NT2/D1 (cell line): ENCODE results near the gene MARCHF3.

ENCODE experiments used
- DNase-seq: peaks from one replicate; pipeline ENCODE4 v3.0.0-alpha.2; 2011; ENCODE audit warnings: low read depth, low spot score
- H3K27me3 ChIP-seq: 2 replicates; pipeline ENCODE4 v1.6.0; 2011; ENCODE audit warnings: mild to moderate bottlenecking; ENCODE audit not compliant: insufficient read length, insufficient read depth
- H3K36me3 ChIP-seq: 2 replicates; pipeline ENCODE4 v1.6.1; 2011; ENCODE audit warnings: mild to moderate bottlenecking, low read length, mixed read lengths; ENCODE audit not compliant: insufficient read depth, insufficient read length
- H3K4me1 ChIP-seq: 2 replicates; pipeline ENCODE4 v1.5.1; 2011; ENCODE audit not compliant: insufficient read depth, insufficient read length
- H3K4me3 ChIP-seq: 2 replicates; pipeline ENCODE4 v1.5.1; 2011; ENCODE audit warnings: low read depth; ENCODE audit not compliant: insufficient read length
- H3K9ac ChIP-seq: 2 replicates; pipeline ENCODE4 v1.6.0; 2011; ENCODE audit warnings: low read depth; ENCODE audit not compliant: insufficient read length
- H3K9me3 ChIP-seq: 2 replicates; pipeline ENCODE4 v1.5.1; 2011; ENCODE audit warnings: mild to moderate bottlenecking, low read length; ENCODE audit not compliant: insufficient read depth
- SUZ12 ChIP-seq: IDR thresholded peaks from 2 replicates; pipeline ENCODE4 v1.6.1; 2011; ENCODE audit not compliant: insufficient read length, insufficient read depth; ENCODE audit errors: extremely low read depth
- YY1 ChIP-seq: IDR thresholded peaks from 2 replicates; pipeline ENCODE4 v1.6.1; 2011; ENCODE audit not compliant: insufficient read length, insufficient read depth
- ZNF274 ChIP-seq: IDR thresholded peaks from 2 replicates; pipeline ENCODE4 v1.6.1; 2011; ENCODE audit warnings: mild to moderate bottlenecking, low read depth, low read length

MARCHF3 gene

GRCh38 chr5:127070243-127070642 is 39.9 kb upstream of the MARCHF3 start:
- H3K9ac ChIP-seq = no peak overlapping the region
- TF ChIP-seq YY1 (no peak), SUZ12 (no peak), ZNF274 (no peak)
- H3K36me3 ChIP-seq = no peaks in the 10 kb centered on the region
- no peaks in the 10 kb centered on the region for H3K9me3 ChIP-seq
- H3K27me3 ChIP-seq = no peaks in the 10 kb centered on the region
- H3K4me3 ChIP-seq = no peak overlapping the region
- H3K4me1 ChIP-seq = no peaks in the 10 kb centered on the region
- DNase-seq = no peak

- Histone ChIP-seq H3K9ac (no peak overlapping the region), H3K4me3 (no peak overlapping the region), H3K9me3 (no peaks in the 10 kb centered on the region), H3K4me1 (no peaks in the 10 kb centered on the region), H3K36me3 (no peaks in the 10 kb centered on the region), H3K27me3 (no peaks in the 10 kb centered on the region)
- DNase-seq = no peak
- no peak for TF ChIP-seq SUZ12
- no peak for TF ChIP-seq ZNF274
- TF ChIP-seq YY1 = no peak
Measured at GRCh38 chr5:127068493-127069214, 38.3 kb upstream of the MARCHF3 start.

GRCh38 chr5:127066721-127067120 is 36.4 kb upstream of the MARCHF3 start:
- H3K27me3 ChIP-seq = no peaks in the 10 kb centered on the region
- no peak overlapping the region for H3K4me3 ChIP-seq
- H3K9me3 ChIP-seq = no peaks in the 10 kb centered on the region
- no peak for DNase-seq
- no peaks in the 10 kb centered on the region for H3K36me3 ChIP-seq
- TF ChIP-seq SUZ12 (no peak), YY1 (no peak), ZNF274 (no peak)
- H3K9ac ChIP-seq = no peak overlapping the region
- H3K4me1 ChIP-seq = no peaks in the 10 kb centered on the region

GRCh38 chr5:127064253-127064840 is 34.0 kb upstream of the MARCHF3 start:
- TF ChIP-seq ZNF274 (no peak), YY1 (no peak), SUZ12 (no peak)
- no peak overlapping the region for H3K4me3 ChIP-seq
- H3K9ac ChIP-seq = no peak overlapping the region
- no peaks in the 10 kb centered on the region for H3K9me3 ChIP-seq
- H3K4me1 ChIP-seq = no peaks in the 10 kb centered on the region
- no peaks in the 10 kb centered on the region for H3K27me3 ChIP-seq
- DNase-seq = no peak
- no peaks in the 10 kb centered on the region for H3K36me3 ChIP-seq

- no peak for DNase-seq
- Histone ChIP-seq H3K9me3 (no peaks in the 10 kb centered on the region), H3K27me3 (no peaks in the 10 kb centered on the region), H3K9ac (no peak overlapping the region), H3K4me1 (no peaks in the 10 kb centered on the region), H3K36me3 (no peaks in the 10 kb centered on the region), H3K4me3 (no peak overlapping the region)
- no peak for TF ChIP-seq SUZ12
- TF ChIP-seq ZNF274 = no peak
- no peak for TF ChIP-seq YY1
Measured at GRCh38 chr5:127063257-127063913, 33.0 kb upstream of the MARCHF3 start.

GRCh38 chr5:127061956-127062355 is 31.6 kb upstream of the MARCHF3 start:
- no peak for DNase-seq
- no peaks in the 10 kb centered on the region for H3K4me1 ChIP-seq
- TF ChIP-seq ZNF274 = no peak

GRCh38 chr5:127061537-127061936 is 31.2 kb upstream of the MARCHF3 start:
- Histone ChIP-seq H3K9me3 (no peaks in the 10 kb centered on the region), H3K9ac (no peak overlapping the region), H3K4me1 (no peaks in the 10 kb centered on the region), H3K36me3 (no peaks in the 10 kb centered on the region), H3K4me3 (no peak overlapping the region), H3K27me3 (no peaks in the 10 kb centered on the region)
- no peak for DNase-seq
- TF ChIP-seq YY1 = no peak

More at GRCh38 chr5:127061956-127062355, 31.6 kb upstream of the MARCHF3 start:
- no peak overlapping the region for H3K4me3 ChIP-seq
- no peak overlapping the region for H3K9ac ChIP-seq
- no peaks in the 10 kb centered on the region for H3K27me3 ChIP-seq
- H3K9me3 ChIP-seq = no peaks in the 10 kb centered on the region
- H3K36me3 ChIP-seq = no peaks in the 10 kb centered on the region
